SK-N-SH treated with all-trans-retinoic acid at 6 μM for 48 hours (cell line): ENCODE results near the gene DES.

Experiments
- CSDC2 ChIP-seq: fragments of 250-450 bp; sonication (Bioruptor Pico); IDR thresholded peaks from 2 replicates; pipeline ENCODE4 v1.5.0; 2020; ENCODE audit warnings: mild to moderate bottlenecking, moderate library complexity
- PATZ1 ChIP-seq: fragments of 250-450 bp; sonication (Bioruptor Pico); IDR thresholded peaks from 2 replicates; pipeline ENCODE4 v1.8.0; 2020; ENCODE audit warnings: mild to moderate bottlenecking, moderate library complexity, borderline replicate concordance
- TOX ChIP-seq: fragments of 250-450 bp; sonication (Bioruptor Pico); IDR thresholded peaks from 2 replicates; pipeline ENCODE4 v1.8.0; 2021; ENCODE audit warnings: mild to moderate bottlenecking, moderate library complexity, borderline replicate concordance
- TSHZ2 ChIP-seq: fragments of 250-450 bp; sonication (Bioruptor Pico); IDR thresholded peaks from 2 replicates; pipeline ENCODE4 v1.5.0; 2020; ENCODE audit warnings: mild to moderate bottlenecking, moderate library complexity
- ZC3H10 ChIP-seq: fragments of 250-450 bp; sonication (Bioruptor Pico); IDR thresholded peaks from 2 replicates; pipeline ENCODE4 v1.5.1; 2021; ENCODE audit warnings: mild to moderate bottlenecking, moderate library complexity
- ZFP3 ChIP-seq: fragments of 250-450 bp; sonication (Bioruptor Pico); IDR thresholded peaks from 2 replicates; pipeline ENCODE4 v1.5.0; 2020; ENCODE audit warnings: mild to moderate bottlenecking, moderate library complexity
- ZFP30 ChIP-seq: fragments of 450-650 bp; formaldehyde crosslinking; IDR thresholded peaks from 2 replicates; pipeline ENCODE4 v1.5.0; 2022; ENCODE audit warnings: mild to moderate bottlenecking, moderate library complexity
- ZNF565 ChIP-seq: fragments of 450-650 bp; formaldehyde crosslinking; conservative IDR thresholded peaks from 2 replicates; pipeline ENCODE4 v1.5.0; 2020; ENCODE audit warnings: low read depth, mild to moderate bottlenecking, moderate library complexity

GRCh38 chr2:219404954-219405353 lies 13.2 kb upstream of the DES start:
- TF ChIP-seq ZFP3 (CRISPR knock-in tag) = no peak
- TF ChIP-seq ZC3H10 (CRISPR knock-in tag) = no peak
- no peak for TF ChIP-seq PATZ1 (CRISPR knock-in tag)
- TF ChIP-seq ZFP30 (CRISPR knock-in tag) = no peak
- TF ChIP-seq TOX (CRISPR knock-in tag) = no peak
- no peak for TF ChIP-seq TSHZ2
- no peak for TF ChIP-seq CSDC2 (CRISPR knock-in tag)
- no peak for TF ChIP-seq ZNF565
